ENCODE data around the gene ST8SIA6. TPM values are rescaled to one million over a fixed set of nuclear protein-coding genes. Genes with fewer than 3 reads are reported as not detected.

Gene ST8SIA6
- total and polyA plus RNA-seq, 9 of the 15 experiments (the other 6 are each of a cell fraction or from before 2014, with no cell fraction given), result 0.69 to 6.7 (median 5.0) TPM

GRCh38 chr10:17429490-17429889 is 24.9 kb downstream of the ST8SIA6 start (continued):
- TF ChIP-seq MCM7 (IDR thresholded peaks at IDR 0.05) (no peak), NFRKB (IDR thresholded peaks at IDR 0.05; ENCODE audit: low read depth) (0 out of 2 replicates have a peak, but pooled peaks have one; percentile 48), KLF10 (CRISPR knock-in tag; IDR thresholded peaks at IDR 0.05) (no peak), RBM25 (IDR thresholded peaks at IDR 0.05; ENCODE audit: low read depth, low read length, severe bottlenecking) (peak; percentile 25), ZNF79 (CRISPR knock-in tag; IDR thresholded peaks at IDR 0.05; ENCODE audit: low read depth) (no peak), MTA3 (IDR thresholded peaks at IDR 0.05; ENCODE audit: borderline replicate concordance) (no peak), HDAC6 (IDR thresholded peaks at IDR 0.05; ENCODE audit: low read depth, low read length) (no peak), ZSCAN32 (CRISPR knock-in tag; IDR thresholded peaks at IDR 0.05) (no peak), ZFP1 (CRISPR knock-in tag; IDR thresholded peaks at IDR 0.05) (no peak)
- TF ChIP-seq, protein P1, sequence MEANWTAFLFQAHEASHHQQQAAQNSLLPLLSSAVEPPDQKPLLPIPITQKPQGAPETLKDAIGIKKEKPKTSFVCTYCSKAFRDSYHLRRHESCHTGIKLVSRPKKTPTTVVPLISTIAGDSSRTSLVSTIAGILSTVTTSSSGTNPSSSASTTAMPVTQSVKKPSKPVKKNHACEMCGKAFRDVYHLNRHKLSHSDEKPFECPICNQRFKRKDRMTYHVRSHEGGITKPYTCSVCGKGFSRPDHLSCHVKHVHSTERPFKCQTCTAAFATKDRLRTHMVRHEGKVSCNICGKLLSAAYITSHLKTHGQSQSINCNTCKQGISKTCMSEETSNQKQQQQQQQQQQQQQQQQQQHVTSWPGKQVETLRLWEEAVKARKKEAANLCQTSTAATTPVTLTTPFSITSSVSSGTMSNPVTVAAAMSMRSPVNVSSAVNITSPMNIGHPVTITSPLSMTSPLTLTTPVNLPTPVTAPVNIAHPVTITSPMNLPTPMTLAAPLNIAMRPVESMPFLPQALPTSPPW (CRISPR knock-in tag; IDR thresholded peaks at IDR 0.05), result no peak

Data from K562 (cell line).